HG03565 (cell line): ENCODE measurements around the gene IGSF22.

ENCODE experiments used
- ATAC-seq: cut with Tn5 transposase; IDR thresholded peaks from one replicate; pipeline ENCODE4 v1.9.1; 2021; ENCODE audit warnings: mild to moderate bottlenecking, moderate library complexity; ENCODE audit not compliant: unreplicated experiment

Gene IGSF22

DNA sequence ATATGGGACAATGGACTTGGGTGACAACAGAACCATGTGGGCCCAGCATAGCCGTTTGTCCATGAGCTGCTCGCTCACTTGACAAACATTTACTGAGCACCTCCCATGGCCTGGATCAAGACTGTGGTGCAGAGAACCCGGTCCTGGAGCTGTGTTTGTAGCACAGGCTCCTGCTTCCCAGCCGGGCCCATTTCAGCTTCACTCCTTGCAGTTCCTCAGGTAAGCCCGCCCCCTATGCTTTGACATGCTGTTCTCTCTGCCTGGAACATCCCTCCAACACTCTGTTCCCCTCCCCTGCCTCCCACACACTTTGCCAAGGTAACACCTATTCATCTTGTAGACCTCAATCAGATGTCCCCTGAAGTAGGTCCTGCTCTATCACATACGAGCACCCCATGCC, 19.3 kb upstream of the IGSF22 start:
- no peak for ATAC-seq

DNA sequence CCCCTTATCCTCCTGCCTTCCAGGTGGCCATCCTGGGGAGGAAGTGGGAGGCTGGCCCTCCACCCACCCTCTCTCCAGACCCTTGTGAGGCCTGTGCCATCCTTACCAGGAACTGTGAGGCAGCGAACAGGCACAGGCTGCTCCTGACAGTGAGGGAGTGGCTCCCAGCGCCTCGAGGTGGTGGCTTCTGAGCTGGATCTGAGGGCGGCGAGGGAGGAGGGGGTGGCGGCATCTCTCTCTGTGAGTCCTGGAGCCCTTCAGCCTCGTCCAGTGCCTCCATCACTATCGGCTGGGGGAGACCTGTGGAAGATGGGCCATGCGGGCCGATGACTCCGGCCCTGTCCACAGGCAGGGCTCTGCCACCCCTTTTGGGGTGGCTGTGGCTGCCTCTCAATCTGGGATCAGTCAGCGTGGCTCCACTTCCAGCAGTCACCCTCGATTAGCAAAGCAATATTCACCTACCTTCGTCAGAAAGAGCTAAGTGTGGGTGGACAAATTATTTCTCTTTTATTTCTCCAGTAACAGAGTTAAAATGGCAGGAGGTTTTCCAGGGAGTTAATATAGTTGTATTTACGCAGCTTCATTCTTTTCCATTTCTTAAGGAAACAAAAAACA, 18.0 kb upstream of the IGSF22 start:
- ATAC-seq, result no peak

DNA sequence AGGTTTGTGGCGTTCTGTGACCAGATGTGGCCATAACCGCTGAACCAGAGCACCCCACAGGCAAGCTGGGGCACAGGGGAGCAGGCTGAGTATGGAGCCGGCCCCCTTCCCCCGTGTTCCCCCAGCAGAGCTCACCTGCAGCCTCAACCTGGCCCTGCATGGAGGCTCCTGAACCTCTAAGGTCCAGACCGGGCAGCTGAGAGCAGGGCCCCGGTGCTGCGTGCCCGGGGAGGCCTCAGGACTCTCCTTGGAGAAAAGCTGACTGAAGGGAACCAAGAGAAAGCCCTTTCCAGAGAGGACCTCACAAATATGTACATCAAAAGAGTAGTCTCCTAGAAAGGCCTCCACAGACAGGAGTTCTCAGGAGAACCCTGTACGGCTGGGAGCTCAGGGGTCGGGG, 17.4 kb upstream of the IGSF22 start:
- no peak for ATAC-seq

DNA sequence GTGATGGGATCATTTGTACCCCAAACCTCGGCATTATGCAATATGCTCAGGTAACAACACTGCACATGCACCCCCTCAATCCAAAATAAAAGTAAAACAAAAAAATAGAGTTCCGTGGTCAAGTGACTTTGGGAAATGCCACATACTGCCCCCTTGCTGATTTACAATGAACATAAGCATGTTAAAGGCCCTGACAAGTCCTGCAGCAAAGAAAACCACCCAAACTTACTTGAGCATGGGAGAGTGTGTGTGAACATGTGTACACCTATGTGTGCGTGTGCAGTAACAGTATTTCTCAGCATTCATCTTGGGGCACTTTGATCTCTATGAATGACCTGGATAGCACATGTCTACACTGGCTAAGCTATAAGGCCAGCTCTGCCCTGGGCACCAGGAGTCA, 15.8 kb upstream of the IGSF22 start:
- ATAC-seq, result no peak

DNA sequence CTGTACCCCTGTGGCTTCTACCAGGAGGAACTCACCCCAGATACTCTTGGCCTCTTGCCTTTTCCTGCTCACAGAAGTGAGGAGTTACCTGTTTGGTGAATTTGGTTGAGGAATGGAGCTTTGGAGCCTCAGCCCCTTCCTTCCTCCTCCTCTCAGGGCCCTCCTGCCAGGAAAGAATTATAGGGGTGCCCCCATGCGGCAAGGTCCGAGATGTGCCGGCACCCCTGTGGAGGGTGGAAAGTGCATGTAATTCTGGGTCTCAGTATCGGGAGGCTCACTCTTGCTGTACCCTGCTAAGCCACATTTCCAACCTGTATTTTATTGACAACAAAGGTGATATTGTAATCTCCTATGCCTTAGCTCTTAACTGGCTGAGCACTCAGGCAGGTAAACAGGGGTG, 13.7 kb upstream of the IGSF22 start:
- ATAC-seq, result no peak

DNA sequence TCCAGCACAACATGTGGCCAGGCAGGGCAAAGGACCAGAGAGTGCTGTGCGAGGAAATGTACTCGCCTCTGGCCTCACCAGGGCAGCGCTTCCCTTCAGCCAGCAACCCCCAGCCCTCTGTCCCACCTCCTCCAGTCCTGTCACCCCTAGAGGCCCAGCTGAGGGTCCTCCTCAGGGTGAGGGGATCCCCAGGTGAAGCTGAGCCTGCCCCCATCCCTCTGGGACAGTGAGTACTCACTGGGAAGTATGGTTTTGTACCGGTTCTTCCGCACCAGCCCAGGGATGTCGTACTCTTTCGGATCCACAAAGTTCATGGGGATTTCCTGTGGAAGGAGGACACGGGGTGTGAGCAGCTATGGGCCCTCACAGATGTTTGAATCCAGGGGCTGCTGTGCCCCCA, 11.7 kb upstream of the IGSF22 start:
- no peak for ATAC-seq

DNA sequence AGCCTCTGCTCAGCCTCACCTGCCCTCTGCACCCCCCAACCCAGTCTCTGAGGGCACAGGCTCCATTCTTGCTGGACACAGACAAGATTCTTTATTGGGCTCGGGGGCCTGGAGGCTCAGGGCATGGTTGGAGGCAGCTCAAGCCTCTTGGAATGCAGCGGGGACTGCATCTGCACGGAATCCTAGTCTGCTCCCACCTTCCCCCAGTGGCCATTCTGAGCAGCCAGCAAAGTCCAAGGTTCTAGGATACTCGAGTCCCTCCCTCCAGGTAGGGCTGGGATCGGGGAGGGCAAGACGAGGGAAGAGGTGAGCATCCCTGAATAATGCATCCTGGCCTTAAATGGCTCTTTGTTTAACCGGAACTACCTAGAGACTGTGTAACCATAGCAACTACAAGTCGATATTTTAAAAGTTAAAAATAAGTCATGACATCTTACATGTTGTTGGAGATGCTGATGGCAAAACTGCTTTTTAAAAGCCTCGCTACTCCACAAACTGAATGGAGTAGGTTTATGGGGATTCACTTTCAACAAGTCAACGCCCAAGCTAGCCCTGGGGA, 10.7 kb upstream of the IGSF22 start:
- ATAC-seq, result no peak

DNA sequence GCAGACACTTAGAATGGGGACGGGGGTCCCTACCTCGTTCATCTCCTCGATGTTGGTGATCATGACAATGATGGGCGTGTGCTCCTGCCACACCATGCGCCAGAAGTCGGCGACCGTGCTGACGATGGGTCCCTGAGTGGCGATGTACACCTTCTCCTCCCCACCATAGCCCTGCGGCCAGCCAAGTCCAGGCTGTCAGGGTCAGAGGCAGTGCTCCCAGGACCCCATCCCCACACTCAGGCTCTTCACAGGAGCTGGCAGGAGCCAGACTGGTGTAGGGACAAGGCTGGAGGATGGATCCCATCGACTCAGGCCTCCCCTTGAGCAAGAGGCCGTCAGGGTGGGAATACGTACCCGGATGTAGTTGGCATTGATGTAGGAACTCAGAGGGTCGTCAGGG, 7.2 kb upstream of the IGSF22 start:
- ATAC-seq, result no peak

DNA sequence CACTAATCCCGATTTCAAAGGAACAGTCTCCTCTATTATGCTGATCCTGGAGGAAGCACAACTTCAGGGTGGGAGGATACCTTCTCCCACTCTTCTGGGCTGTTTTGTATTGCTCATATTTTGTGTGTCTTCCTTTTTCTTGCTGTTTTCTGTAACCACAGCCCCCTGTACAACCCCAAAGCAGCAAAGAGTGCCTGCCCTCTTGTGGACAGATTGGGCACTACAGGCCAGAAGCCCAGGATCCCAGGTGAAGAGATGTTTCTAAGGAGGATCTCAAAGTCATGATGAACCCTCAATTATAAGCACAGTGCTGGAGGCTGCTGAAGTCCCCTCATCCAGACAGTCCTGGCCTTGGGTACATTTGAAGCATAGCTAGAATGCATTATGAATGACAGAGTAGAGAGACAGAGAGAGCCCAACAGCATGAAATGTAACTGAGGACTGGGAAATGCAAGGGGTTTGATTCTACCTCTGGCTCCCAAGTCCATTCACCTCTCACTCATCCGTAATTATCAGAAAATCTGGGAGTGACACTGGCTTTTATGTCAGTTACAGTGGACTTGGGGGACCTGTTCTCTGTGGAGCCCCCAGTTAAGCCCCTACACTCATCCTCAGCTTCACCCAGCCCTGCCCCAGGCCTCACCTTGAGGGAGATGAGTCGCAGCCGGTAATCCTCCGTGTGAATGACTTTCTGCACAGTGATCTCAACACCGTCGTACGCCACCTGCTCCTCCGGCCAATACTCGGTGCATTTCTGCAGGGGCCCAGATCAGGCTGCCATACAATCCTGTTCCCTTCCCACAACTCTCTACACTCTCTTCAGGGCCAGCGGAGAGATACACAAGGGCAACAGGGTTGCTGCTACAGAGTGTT, 6.2 kb upstream of the IGSF22 start:
- no peak for ATAC-seq

DNA sequence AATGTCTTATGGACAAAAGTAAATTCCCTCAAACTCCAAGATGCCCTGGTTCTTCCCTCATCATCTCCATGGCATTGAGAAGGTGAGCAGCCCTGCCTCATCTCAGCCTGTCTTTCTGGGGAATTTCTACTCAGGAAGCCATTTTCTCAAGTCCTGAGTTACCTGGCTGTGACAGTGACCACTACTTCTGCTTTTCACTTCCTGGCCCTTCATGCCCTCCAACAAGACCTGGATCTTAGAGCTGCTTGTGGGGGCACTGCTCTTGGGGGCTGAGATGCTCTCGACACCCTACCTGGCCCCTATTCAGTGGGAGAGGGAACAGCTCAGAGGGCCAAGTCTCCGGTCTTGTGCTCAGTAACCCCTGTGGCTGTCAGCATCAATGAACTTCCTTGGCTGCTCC, 5.5 kb upstream of the IGSF22 start:
- ATAC-seq, result no peak

DNA sequence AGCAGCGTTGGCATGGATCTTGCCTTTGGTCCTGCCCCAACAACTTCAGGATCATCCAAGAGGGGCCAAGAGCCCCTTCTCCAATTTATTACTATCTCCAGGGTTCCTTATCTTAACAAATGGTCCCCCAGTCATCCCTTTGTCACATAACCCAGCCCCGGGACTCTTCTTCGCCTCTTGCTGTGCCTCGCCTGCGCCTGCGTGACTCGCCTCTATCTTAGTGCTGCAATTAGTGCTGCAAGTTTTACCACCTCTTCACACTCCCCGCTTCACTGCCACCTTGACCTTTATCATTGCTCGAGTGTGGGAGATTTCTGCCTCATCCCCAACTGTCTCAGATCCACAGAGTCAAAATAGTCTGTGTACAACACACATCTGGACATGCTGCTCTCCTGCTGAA, 4.0 kb upstream of the IGSF22 start:
- ATAC-seq, result no peak

DNA sequence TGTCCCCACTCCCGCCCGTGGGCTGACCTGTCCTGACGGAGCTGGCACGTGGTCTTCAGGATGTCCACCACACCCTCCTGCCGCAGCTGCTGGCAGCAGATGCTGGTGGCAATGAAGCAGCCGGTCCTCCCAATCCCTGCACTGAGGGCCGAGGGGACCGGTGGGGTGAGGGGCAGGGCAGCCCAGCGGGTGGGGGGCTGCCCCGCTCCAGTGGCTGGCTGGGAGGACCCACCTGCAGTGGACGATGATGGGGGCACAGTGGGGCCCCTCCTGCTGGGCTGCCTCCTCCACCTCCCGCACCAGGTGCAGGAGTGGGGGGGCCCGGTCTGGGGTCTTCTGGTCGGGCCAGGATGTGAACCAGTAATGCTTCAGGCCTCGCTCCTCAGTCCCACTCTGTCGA, 3.4 kb upstream of the IGSF22 start:
- ATAC-seq, result no peak

DNA sequence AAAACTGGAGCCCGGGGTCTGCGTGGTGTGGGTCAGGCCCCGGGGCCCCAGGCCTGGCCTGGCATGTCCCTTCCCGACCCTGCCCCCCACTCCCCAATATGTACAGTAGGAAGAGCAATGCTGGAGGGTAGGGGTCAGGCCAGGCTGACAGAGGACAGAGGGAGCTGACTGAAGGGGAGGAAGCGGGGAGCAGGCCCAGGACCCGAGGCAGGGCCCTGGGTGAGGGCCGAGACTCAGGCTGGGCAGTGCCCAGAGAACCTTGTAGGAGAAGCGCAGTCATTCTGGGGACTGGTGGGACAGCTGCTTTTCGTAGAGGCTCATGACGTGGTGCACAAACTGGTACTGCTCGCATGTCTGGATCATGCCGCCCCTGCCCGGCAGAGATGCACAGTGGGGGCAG, 2.7 kb upstream of the IGSF22 start:
- ATAC-seq, result no peak

DNA sequence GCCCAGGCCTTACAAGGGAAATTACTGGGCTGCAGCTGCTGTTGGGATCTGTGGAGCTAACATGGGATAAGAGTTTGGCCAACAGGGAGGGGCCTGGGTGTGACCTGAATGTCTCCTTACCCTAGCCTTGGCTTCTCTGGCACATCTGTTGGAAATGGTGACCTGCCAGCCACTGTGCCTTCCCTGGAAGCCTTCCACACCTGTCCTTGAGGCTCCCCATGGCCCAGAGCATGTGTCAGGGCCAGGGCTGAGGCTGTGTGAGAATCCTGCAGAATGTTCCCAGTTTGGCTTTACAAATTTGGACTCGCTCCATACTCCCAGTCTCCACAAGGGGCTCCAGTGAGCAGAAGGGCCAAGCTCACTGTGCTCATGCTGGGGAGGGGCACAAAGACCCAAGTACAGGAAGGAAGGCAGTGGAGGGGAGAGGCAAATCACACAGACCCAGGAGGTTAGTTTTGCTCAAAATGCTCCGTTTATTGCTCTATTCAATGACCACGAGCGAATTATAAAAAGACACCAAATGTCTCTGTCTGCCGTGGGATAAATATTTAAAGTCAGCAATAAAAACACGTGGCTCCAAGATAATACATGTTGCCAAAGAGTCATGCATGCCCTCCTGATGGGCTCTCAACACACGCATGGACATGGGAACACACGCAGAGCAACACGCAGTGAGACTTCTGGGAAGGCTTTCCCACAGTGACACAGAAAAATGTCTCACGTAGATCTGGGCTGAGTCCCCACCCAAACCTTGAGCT, 1.7 kb upstream of the IGSF22 start:
- ATAC-seq, result peak; percentile 45

DNA sequence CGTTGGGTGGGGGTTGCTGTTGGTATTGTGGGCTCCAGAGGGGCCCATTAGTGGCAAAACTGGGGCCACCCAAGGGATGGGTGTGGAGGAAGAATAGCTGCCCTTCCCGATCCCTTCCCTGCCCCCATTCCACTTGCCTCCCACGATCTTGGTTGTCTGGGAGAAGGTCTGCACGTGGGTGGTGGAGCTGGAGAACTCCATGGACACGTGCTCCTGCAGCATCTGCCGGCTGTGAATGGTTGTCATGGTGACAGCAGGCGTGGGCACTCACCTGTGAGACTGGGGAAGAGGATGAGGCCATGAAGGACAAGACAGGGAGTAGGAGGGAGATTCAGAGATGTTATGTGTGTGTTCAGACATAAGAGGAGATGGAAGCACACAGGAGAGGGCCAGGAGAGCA, 2.0 kb downstream of the IGSF22 start:
- no peak for ATAC-seq

DNA sequence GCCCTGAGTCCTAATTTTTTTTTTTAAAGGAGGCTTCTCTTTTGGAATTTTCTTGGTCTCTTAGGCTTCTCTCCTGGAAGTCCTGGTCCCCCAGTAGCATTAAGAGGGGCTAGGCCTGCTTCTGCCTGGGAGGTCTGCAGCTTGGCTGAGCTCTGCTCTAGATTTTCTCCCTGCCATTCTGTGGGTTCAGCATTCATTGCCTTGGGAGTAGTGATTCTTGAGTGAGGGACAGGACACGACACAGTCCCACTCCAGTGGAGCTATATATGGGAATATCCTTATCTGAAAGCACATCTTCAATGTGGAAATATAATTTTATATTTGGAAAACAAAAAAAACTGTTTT, 3.7 kb downstream of the IGSF22 start:
- ATAC-seq, result no peak

DNA sequence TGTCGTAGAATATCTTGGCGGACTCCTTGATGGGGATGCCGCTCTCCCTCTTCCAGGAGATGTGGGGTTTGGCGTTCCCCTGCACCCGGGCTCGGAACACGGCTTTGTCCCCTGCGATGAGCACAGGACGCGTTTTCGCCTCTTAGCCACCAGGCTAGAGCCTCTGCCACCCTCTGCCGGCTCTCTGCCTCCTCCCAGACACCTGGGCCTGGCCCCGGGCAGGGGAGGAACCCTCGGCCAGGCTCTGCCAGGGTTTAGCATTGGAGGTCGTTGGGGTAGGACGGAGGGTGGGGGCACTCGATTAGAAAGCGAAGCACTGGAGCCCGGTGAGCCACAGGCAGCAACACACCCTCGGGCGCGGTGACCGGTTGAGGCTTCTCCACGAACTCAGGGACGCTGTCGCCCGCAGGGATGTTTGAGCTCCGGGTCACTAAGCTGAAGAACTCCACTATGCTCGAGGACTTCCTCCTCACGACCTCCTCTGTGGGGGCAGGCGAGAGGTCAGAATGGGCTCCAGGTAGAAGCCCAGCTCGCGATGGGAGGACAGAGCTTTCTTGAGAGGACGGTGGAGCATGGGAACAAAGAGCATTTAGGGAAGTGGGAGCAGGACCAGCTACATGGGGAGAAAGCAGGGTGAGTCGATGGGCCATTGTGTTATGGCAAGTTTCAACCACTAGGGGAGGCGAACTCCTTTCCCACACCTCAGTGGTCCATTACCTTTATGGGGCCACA, 4.3 kb downstream of the IGSF22 start:
- ATAC-seq, result no peak

DNA sequence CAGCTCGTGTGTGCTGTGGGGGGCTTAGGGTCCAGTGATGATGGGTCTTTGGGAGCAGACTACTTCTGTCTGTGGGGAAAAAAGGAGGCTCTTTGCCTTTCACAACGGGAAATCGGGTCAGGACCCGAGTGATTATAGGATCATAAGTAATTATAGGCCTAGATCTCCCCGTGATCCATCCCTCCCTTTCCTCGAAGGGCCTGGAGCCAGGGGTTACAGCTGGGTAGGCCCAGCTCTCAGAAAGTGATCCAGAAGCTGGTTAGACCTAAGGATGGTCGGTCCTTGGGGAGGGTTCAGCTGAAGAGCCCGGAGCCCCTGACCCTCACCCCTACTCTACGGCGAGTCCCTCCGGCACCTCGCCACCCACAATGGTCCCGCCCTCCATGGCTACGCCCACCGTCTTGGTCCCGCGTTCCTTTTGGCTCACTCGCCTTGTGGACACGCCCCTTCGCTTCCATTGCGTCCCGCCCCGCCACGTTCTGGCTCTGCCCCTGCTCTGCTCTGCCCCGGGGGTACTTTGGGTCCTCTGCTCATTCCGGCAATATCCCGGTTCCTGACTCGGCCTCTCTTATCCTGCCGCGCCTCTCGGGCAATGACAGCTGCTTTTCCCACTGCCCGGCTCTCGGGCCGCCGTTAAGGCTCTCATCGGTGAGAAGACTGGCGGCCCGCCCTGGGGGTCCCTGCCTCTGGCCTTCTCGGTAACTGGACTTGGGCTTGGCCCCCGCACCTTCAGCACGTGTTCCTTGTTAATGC, 5.0 kb downstream of the IGSF22 start:
- ATAC-seq, result peak; percentile 66

DNA sequence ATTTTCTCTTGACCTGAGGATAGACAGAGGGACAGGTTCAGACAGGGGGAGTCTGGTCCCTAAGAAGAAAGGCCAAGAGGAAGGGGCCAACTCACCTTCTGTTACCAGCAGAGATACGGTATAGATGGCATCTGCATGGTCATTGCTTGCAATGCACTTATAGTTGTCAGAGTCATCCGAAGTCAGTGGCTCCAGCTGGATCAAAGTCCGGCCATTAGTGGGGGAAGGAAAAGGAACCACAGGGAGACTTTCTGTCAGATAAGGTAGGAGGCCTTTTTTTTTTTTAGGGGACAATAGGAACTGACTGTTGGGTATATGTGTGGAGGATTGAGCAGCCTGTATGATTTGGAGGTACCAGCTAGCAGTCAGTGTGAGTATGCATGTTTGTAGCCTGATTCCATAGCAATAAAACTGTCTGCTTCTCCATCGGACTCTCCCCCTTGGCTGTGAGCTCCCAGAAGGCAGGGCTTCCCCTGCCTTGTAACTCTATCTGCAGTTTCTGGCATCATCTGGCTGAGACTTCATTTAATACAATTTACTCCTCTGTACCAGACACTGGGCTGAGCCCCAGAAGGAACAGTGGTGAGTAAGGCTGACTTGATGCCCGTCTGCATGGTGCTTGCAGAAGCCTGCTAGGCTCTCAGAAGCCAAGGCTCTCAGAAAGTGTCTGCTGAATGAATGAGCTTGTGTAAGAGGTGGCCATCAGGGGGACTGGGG, 5.7 kb downstream of the IGSF22 start:
- ATAC-seq, result no peak

DNA sequence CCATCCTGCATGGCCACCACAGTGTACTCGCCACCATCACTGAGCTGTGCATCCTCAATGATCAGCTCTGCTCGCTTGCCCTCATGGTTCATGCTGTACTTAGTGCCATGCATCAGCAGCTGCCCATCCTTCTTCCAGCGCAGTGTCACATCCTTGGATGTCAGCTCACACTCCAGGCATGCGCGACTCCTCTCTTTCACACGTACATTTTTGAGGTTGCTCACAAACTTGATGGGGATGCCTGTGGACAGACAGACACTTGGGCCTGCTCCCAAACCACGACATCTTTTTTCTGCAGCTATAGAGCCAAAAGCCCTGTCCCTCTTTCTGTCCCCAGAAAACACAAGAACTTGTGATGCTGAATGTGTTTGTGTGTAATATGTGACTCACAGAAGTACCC, 10.5 kb downstream of the IGSF22 start:
- ATAC-seq, result no peak
